Measurements from ENCODE around the gene SPATC1L.
"Not testable (repeated sequence)": the region's sequence is repeated elsewhere in the genome, so short reads cannot be mapped to it uniquely, and the experiment has no call there.

SPATC1L gene

GRCh38 chr21:46183910-46184624 lies at the start of gene SPATC1L:
Gene SPATC1L (minus strand): TSS chr21:46184459. CDS start chr21:46182816, 1,643 bp downstream.
- DNase-seq: no peak

DNA sequence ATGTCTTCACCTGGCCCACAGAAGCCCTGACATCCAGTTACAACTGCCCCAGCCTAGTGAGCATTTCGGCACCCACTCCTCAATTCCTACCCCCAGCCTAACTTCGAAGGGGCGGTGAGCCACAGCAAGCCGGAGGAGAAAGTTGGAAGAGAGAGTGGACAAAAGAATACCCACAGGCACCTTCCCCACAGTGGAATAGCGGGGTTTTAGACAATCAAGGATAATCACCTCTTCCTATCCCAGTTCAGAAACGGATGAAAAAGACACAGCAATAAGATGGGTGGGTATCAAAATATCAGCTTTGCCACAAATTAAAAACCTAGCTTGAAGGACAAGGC lies 45.6 kb upstream of the SPATC1L start:
- DNase-seq: no peak

- peak; percentile 23 for DNase-seq
Observed at GRCh38 chr21:46229133-46229922, 45.1 kb upstream of the SPATC1L start.

GRCh38 chr21:46228345-46229051 lies 44.2 kb upstream of the SPATC1L start, which contains the start of gene LSS:
Gene LSS (minus strand): TSS chr21:46228774. CDS start chr21:46228745, 29 bp downstream.
- DNase-seq: peak; percentile 77

GRCh38 chr21:46227811-46228344 lies 43.6 kb upstream of the SPATC1L start:
- DNase-seq: no peak

- DNase-seq: no peak
Observed at GRCh38 chr21:46226920-46227599, 42.8 kb upstream of the SPATC1L start.

GRCh38 chr21:46226146-46226545 lies 41.9 kb upstream of the SPATC1L start:
- no peak for DNase-seq

DNA sequence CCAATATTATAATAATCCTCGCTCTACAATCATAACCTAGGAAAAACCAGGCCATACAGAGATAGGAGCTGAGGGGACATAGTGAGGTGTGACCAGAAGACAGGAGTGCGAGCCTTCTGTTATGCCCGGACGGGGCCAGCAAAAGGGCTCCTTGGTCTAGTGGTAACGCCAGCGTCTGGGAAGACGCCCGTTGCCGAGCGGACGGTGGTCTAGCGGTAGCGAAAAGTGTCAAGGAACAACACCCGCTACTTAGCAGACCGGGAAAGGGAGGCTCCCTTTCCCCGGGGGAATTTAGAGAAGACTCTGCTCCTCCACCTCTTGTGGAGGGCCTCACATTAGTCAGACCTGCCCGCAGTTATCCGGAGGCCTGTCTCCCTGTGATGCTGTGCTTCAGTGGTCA lies 39.4 kb upstream of the SPATC1L start:
- DNase-seq: not testable (repeated sequence)

DNA sequence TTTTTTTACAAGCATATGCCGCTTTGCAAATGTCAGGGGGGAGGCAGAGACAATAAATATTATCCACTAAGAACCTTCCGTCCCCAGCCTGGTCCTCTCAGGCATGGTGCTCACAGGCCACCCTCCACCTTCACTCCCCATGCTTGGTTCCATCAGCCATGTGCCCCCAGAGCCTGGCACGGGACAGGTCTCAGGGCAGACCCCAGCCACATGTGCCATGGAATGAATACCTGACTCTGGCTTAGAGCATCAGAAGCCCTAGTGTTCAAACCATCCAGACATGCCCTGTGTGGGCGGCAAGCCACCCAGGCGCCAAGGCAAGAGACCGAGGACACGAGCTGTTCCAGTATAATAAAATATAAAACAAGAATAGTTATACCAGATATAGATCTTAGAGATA lies 39.0 kb upstream of the SPATC1L start:
- DNase-seq: no peak

GRCh38 chr21:46222436-46223116 lies 38.3 kb upstream of the SPATC1L start:
- DNase-seq: no peak

DNA sequence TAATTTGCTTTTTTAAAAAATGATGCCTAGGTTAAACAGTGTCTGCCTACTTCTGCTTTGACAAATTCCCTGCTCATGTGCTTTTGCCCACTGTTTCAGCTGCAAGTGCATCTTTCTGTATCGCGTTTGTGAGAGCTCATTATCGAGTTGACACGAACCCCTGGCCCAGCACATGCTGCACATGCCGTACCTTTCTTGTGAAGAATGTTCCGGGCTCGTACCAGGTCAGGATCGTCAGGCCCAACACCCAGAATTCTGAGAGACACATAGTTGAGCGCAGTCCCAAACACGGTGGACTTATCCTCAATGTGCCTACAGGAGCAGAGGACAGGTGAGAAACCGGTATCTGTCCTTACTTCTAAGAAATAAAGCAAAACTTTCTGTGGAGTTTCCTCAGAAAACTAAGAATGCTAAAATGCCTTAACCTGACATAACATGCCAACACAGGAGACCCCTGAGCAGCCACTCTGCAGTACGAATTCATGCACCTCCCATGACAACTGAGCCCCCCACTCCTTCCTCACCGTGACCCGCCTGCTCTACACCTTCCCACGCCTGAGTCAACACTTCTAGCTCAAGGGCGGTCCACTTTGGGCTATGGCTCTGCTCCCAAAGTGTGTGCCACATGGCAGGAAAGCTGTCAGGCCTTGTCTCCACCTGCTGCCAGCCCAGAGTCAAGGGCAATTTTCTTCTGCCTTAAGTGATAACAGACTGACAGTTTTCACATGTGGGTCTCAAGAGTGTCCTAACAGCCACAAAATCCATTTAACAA lies 37.6 kb upstream of the SPATC1L start:
- no peak for DNase-seq

DNA sequence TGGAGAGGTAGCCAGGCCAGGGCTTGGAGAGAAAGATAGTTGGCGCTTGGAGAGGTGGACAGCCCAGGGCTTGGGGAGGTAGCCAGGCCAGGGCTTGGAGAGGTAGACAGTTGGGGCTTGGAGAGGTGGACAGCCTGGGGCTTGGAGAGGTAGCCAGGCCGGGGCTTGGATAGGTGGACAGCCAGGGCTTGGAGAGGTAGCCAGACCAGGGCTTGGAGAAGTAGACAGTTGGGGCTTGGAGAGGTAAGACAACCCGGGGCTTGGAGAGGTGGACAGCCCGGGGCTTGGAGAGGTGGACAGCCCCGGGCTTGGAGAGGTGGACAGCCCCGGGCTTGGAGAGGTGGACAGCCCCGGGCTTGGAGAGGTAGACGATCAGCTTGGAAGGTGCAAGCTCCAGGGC lies 36.6 kb upstream of the SPATC1L start:
- DNase-seq: no peak

GRCh38 chr21:46220275-46220810 lies 36.1 kb upstream of the SPATC1L start:
- peak; percentile 63 for DNase-seq

GRCh38 chr21:46219591-46220239 lies 35.5 kb upstream of the SPATC1L start:
- DNase-seq: peak; percentile 82

- no peak for DNase-seq
Observed at GRCh38 chr21:46218906-46219590, 34.8 kb upstream of the SPATC1L start.

DNA sequence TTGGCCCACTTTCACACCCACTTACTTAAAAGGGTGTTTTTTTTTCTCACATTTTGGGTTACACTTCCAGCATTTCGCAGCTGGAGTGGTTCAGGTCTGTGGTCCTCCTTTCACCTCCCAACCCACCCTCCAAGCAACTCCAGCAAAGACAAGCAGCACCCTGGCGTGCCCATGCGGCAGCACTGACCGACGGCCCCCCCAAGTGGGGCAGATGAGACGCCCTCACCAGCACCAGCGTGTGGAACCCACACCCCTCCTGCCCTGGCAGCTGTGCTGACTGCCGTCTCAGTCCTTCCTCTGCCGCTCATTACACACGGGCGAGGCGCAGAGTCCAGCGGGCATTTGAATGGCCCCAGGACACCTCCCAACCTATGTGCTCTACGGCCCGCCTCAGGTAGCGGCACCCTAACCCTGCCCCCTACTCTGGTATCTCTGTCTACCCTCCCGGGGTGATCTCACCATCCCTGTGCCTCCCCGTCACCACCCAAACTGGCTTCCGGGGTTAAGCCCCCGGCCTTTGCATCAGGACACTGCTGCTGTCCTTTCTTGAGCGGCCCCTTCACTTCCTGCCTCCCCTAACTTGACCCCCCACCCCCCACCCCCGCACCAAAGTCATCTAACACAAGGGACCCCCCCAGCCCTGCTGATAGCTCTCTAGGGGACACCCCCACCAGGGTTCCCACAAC lies 33.4 kb upstream of the SPATC1L start:
- DNase-seq: no peak

DNA sequence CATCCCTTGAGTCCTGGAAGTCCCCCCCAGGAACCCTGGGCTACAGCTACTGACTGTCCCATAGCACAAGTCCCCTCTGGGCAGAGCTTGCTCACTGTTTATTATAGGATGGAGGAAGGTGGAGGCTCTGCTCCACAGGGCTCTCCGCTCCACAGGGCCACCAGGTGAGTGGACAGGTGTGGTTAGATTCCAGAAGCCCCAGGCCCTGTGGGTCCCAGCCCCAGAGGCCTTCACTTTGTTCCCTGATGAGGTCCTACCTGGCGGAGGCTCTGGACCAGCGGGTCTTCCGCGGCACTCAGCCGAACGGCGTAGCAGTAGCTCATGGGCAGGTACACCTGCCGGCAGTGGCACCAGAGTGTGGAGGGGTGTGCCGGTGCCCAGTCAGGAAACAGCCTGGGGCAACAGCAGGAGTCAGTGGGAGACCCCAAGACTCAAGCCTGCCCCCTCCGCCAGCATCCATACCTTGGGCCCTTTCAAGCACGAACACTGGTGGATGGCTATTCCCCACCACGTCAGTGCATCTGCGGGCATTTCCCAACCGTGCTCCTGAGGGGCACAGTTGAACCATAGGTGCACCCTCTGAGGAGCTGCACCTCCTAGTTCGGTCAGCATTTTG lies 32.0 kb upstream of the SPATC1L start:
- no peak for DNase-seq

DNA sequence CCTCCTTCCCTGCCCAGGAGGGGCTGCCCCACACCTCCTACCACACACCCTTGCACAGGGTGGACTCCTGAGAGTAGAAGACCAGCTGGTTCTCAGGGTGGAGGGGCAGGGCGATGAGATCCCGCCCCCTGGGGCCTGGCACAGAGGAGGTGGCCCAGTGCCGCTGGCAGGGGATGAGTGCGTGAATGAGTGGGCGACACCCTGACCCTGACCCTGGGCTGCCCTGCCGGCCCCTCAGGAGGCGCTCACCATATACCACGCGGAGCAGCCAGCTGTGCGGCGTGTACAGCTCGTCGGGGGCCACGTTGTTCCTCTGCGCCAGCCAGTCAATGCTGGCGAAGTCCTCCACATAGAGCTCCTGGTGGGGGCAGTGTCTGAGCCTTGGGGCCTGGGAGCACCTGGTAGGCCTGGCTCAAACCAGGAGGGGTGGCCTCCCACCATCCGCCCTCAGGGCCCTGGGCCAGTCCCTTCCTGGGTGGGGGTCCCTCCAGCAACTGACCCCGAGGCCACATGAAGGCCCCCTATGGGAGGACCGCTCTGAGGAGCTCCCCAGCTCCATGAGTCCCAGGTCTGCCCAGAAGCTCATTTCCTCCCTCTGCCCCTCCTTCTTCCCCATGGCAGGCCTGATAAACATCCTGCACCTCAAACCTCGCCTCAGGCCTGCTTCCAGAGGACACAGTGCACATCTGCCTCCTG lies 31.3 kb upstream of the SPATC1L start:
- no peak for DNase-seq
